Measurements from ENCODE around the gene JMJD4.

Gene JMJD4

GRCh38 chr1:227748496-227749182 is 13.5 kb upstream of the JMJD4 start:
- no peak for DNase-seq

GRCh38 chr1:227747948-227748495 is 12.9 kb upstream of the JMJD4 start:
- no peak for DNase-seq

GRCh38 chr1:227747382-227747781 is 12.3 kb upstream of the JMJD4 start:
- DNase-seq = no peak

GRCh38 chr1:227746676-227747075 is 11.6 kb upstream of the JMJD4 start:
- DNase-seq = no peak

GRCh38 chr1:227745568-227746265 is 10.6 kb upstream of the JMJD4 start:
- no peak for DNase-seq

GRCh38 chr1:227744668-227745067 is 9.6 kb upstream of the JMJD4 start:
- no peak for DNase-seq

GRCh38 chr1:227742738-227743715 is 7.9 kb upstream of the JMJD4 start:
- DNase-seq = no peak

GRCh38 chr1:227741166-227741870 is 6.2 kb upstream of the JMJD4 start:
- no peak for DNase-seq

GRCh38 chr1:227740401-227740960 is 5.4 kb upstream of the JMJD4 start:
- no peak for DNase-seq

GRCh38 chr1:227739636-227740035 is 4.5 kb upstream of the JMJD4 start:
- DNase-seq = no peak

GRCh38 chr1:227738820-227739219 is 3.7 kb upstream of the JMJD4 start:
- no peak for DNase-seq

- DNase-seq = no peak
These were observed 1.8 kb upstream of the JMJD4 start for GRCh38 chr1:227736814-227737432.

GRCh38 chr1:227735539-227736285 is 610 bp upstream of the JMJD4 start:
- DNase-seq = no peak

GRCh38 chr1:227734546-227734855 is 601 bp downstream of the JMJD4 start:
- no peak for DNase-seq

GRCh38 chr1:227733751-227734545 is 1.2 kb downstream of the JMJD4 start:
- no peak for DNase-seq

- no peak for DNase-seq
These were observed 1.8 kb downstream of the JMJD4 start for GRCh38 chr1:227733309-227733705.

- no peak for DNase-seq
These were observed 2.4 kb downstream of the JMJD4 start for GRCh38 chr1:227732586-227733308.

GRCh38 chr1:227731696-227732585 is 3.2 kb downstream of the JMJD4 start:
- no peak for DNase-seq

Measured in NCI-H2107 (cell line).